DND-41 (cell line): Measurements from ENCODE around the gene CDC42SE2.

Experiments
- CTCF ChIP-seq: IDR thresholded peaks from 2 replicates; pipeline ENCODE4 v1.5.1; 2012; ENCODE audit warnings: borderline replicate concordance, low read length, moderate library complexity, mild to moderate bottlenecking; ENCODE audit not compliant: poor library complexity, severe bottlenecking; ENCODE audit errors: extremely low read depth
- EZH2 ChIP-seq: IDR thresholded peaks from 3 replicates; pipeline ENCODE4 v1.6.1; 2012; ENCODE audit warnings: borderline replicate concordance, low read depth, mild to moderate bottlenecking, moderate library complexity, low read length, inconsistent platforms; ENCODE audit not compliant: severe bottlenecking

- no peak for TF ChIP-seq CTCF
- TF ChIP-seq EZH2 = no peak
Observed at GRCh38 chr5:131263648-131264450, at the start of gene CDC42SE2.
